Ascending aorta (tissue), 2 donors: Measurements from ENCODE around the gene FBXW11. TPM values are rescaled to one million over a fixed set of nuclear protein-coding genes. Genes with fewer than 3 reads are reported as not detected.
"Not testable (repeated sequence)": the region's sequence is repeated elsewhere in the genome, so short reads cannot be mapped to it uniquely, and the experiment has no call there.

Experiments used
- DNase-seq, 2 donors: peaks; one replicate each; pipeline ENCODE4 v3.0.0-alpha.2; 2019; ENCODE audit warnings: low spot score in 2 of 2
- H3K27ac ChIP-seq, 2 donors: fragments of 200-600 bp; sonication (generic); one replicate each; pipeline ENCODE4 v1.5.1; 2016 to 2017; ENCODE audit warnings: mild to moderate bottlenecking in 1 of 2
- H3K27me3 ChIP-seq: fragments of 200-600 bp; sonication (generic); one replicate; pipeline ENCODE4 v1.5.1; 2017
- H3K36me3 ChIP-seq, 2 donors: fragments of 200-600 bp; sonication (generic); one replicate each; pipeline ENCODE4 v1.5.1; 2016
- H3K4me1 ChIP-seq, 2 donors: fragments of 200-600 bp; sonication (generic); one replicate each; pipeline ENCODE4 v1.5.1; 2016 to 2017; ENCODE audit warnings: mild to moderate bottlenecking in 1 of 2
- H3K4me3 ChIP-seq, 2 donors: fragments of 200-600 bp; sonication (generic); one replicate each; pipeline ENCODE4 v1.5.1; 2016 to 2017; ENCODE audit warnings: mild to moderate bottlenecking in 1 of 2
- H3K9me3 ChIP-seq, 2 donors: fragments of 200-600 bp; sonication (generic); one replicate each; pipeline ENCODE4 v1.5.1; 2016
- intact Hi-C: fragments of 100-400 bp; cut with DNase I; formaldehyde crosslinking; loops from one replicate; pipeline ENCODE4 v1.15.1; 2023
- total RNA-seq: library from RNA; depleted of rRNA; stranded (reverse); fragments of >200 nt; gene quantifications from one replicate; pipeline ENCODE4 v1.1.0, GENCODE V29; 2016
- TF ChIP-seq, protein P1 (sequence below), 3 experiments: fragments of 200-600 bp in 2 of 3; fragments of 450-650 bp in 1 of 3; sonication (generic) in 2 of 3; IDR thresholded peaks; one replicate each; pipeline ENCODE4 v1.5.1; 2016 to 2019; ENCODE audit warnings: antibody characterized with exemption in 3 of 3, mild to moderate bottlenecking in 1 of 3, moderate library complexity in 1 of 3

The FBXW11 gene
- total RNA-seq, 1 donor from 2014 or later, result 34.6 TPM

DNA sequence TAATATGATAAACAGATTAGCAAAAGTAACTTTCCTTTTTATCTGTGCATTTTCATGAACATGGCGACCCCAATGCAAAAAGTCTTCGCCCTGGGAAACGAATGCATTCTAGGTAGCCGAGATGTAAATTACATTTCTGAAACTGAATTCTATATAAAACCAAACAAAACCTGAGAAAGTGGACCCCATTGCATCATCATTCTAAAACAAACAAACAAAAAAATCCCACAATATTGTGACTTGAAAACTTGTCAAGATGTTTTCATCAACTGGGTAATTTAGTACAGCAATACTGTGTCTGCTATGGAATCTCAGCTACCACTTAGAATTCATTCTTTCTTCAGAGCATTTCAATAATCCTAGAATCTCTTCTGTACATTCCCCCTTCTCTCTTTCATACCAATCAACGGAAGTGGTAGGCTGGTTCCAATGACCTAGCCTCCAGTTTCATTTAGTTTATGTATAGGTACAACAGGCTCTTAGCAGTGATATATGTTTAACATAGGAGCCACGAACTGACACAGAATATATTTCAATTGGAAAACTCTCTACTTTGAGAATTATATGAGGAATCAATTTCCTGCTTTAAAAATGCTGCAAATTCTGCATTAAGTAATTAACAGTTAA, 85.6 kb downstream of the FBXW11 start:
- peaks cover 0 to 6% of the 10 kb centered on the region in 2 donors for H3K4me1 ChIP-seq
- TF ChIP-seq, protein P1, sequence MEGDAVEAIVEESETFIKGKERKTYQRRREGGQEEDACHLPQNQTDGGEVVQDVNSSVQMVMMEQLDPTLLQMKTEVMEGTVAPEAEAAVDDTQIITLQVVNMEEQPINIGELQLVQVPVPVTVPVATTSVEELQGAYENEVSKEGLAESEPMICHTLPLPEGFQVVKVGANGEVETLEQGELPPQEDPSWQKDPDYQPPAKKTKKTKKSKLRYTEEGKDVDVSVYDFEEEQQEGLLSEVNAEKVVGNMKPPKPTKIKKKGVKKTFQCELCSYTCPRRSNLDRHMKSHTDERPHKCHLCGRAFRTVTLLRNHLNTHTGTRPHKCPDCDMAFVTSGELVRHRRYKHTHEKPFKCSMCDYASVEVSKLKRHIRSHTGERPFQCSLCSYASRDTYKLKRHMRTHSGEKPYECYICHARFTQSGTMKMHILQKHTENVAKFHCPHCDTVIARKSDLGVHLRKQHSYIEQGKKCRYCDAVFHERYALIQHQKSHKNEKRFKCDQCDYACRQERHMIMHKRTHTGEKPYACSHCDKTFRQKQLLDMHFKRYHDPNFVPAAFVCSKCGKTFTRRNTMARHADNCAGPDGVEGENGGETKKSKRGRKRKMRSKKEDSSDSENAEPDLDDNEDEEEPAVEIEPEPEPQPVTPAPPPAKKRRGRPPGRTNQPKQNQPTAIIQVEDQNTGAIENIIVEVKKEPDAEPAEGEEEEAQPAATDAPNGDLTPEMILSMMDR (IDR thresholded peaks at IDR 0.05), result no peak
- H3K27ac ChIP-seq, result no peak overlapping the region
- intact Hi-C loops, result no loop called here
- H3K27me3 ChIP-seq, result no peaks in the 10 kb centered on the region
- DNase-seq, result no peak
- H3K9me3 ChIP-seq, result no peaks in the 10 kb centered on the region
- H3K36me3 ChIP-seq, result no peaks in the 10 kb centered on the region
- no peak overlapping the region for H3K4me3 ChIP-seq

GRCh38 chr5:171915700-171916099, 90.7 kb downstream of the FBXW11 start:
- H3K4me1 ChIP-seq, result peaks cover 0 to 20% of the 10 kb centered on the region in 2 donors
- DNase-seq, H3K27ac ChIP-seq, H3K4me3 ChIP-seq, H3K27me3 ChIP-seq, H3K9me3 ChIP-seq, H3K36me3 ChIP-seq: not testable (repeated sequence)
- intact Hi-C loops, result loop anchor here (10.0 kb wide), 1 partner anchor 49 kb away; no protein-coding TSS in a partner anchor

GRCh38 chr5:171914726-171915338, 91.6 kb downstream of the FBXW11 start:
- Histone ChIP-seq H3K27me3 (no peaks in the 10 kb centered on the region), H3K9me3 (no peaks in the 10 kb centered on the region), H3K36me3 (no peaks in the 10 kb centered on the region), H3K4me1 (peaks cover 0 to 20% of the 10 kb centered on the region in 2 donors), H3K4me3 (no peak overlapping the region), H3K27ac (no peak overlapping the region)
- TF ChIP-seq, protein P1 (IDR thresholded peaks at IDR 0.05), result no peak
- intact Hi-C loops, result loop anchor here (10.0 kb wide), 1 partner anchor 50 kb away; no protein-coding TSS in a partner anchor
- no peak for DNase-seq

DNA sequence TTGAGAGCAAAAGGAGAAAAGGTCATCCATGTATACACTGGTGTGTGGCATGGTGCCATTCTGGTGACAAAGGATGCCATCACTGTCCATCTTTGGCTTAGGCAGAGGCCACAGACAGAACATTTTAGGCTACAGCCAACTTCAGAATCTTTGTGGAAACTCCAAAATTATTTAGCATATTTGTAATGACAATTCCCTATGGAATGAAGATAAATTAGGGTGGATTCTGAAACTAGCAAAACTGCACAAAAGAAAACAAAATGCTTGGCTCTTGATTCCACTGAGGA, 92.5 kb downstream of the FBXW11 start:
- Histone ChIP-seq H3K27ac (no peak overlapping the region), H3K36me3 (peaks cover 0 to 5% of the 10 kb centered on the region in 2 donors), H3K9me3 (no peaks in the 10 kb centered on the region), H3K4me3 (no peak overlapping the region), H3K27me3 (no peaks in the 10 kb centered on the region), H3K4me1 (peaks cover 0 to 20% of the 10 kb centered on the region in 2 donors)
- TF ChIP-seq, protein P1 (IDR thresholded peaks at IDR 0.05), result no peak
- intact Hi-C loops, result loop anchor here (10.0 kb wide), 1 partner anchor 51 kb away; no protein-coding TSS in a partner anchor
- DNase-seq, result no peak

GRCh38 chr5:171911152-171911551, 95.3 kb downstream of the FBXW11 start:
- no peak for DNase-seq
- Histone ChIP-seq H3K27ac (no peak overlapping the region), H3K4me3 (no peak overlapping the region), H3K36me3 (peaks cover 0 to 5% of the 10 kb centered on the region in 2 donors), H3K27me3 (no peaks in the 10 kb centered on the region), H3K9me3 (no peaks in the 10 kb centered on the region), H3K4me1 (peaks cover 0 to 16% of the 10 kb centered on the region in 2 donors)
- TF ChIP-seq, protein P1 (IDR thresholded peaks at IDR 0.05), result no peak
- intact Hi-C loops, result loop anchor here (10.0 kb wide), 1 partner anchor 54 kb away; no protein-coding TSS in a partner anchor

GRCh38 chr5:171908638-171909037, 97.8 kb downstream of the FBXW11 start:
- no peak for DNase-seq
- H3K27ac ChIP-seq, result no peak overlapping the region
- H3K4me3 ChIP-seq, result no peak overlapping the region
- intact Hi-C loops, result loop anchor here (1.0 to 5.0 kb wide), 2 partner anchors 276 to 490 kb away; no protein-coding TSS in a partner anchor
- peaks cover 0 to 5% of the 10 kb centered on the region in 2 donors for H3K36me3 ChIP-seq
- H3K4me1 ChIP-seq, result peaks cover 0 to 11% of the 10 kb centered on the region in 2 donors
- H3K27me3 ChIP-seq, result no peaks in the 10 kb centered on the region
- H3K9me3 ChIP-seq, result no peaks in the 10 kb centered on the region
- TF ChIP-seq, protein P1 (IDR thresholded peaks at IDR 0.05), result no peak
